GM21576 (cell line): ENCODE results near the gene DEFB112.

Source experiments
- ATAC-seq: cut with Tn5 transposase; IDR thresholded peaks from one replicate; pipeline ENCODE4 v1.9.1; 2021; ENCODE audit warnings: mild to moderate bottlenecking, moderate library complexity; ENCODE audit not compliant: unreplicated experiment

The DEFB112 gene, protein sequence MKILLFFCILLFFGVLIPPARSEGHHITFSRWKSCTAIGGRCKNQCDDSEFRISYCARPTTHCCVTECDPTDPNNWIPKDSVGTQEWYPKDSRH

DNA sequence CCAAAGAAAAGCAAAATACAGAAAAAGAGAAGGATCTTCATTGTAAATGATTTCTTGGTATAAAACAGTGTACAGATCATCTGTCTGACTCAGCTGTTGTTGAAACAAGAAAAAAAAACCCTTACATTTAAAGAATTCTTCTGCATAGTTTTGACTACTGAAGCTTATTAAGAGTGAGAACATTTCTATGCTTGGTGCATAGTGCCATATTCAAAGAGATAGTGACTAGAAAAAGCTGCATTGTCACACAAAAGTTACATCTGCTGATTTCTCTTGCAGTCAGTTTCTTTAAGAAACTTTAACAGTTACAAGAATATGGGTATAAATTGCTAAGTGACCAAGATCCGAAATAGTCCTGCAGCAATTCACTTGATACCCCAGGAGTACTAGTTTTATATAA lies at the start of gene DEFB112:
Gene DEFB112, minus strand, starts transcription at position 101 of the 400 bp plus-strand sequence. Its CDS starts 60 bp downstream, at position 41.
- no peak for ATAC-seq

GRCh38 chr6:50098641-50098993 lies 48.9 kb upstream of the DEFB112 start:
- no peak for ATAC-seq

DNA sequence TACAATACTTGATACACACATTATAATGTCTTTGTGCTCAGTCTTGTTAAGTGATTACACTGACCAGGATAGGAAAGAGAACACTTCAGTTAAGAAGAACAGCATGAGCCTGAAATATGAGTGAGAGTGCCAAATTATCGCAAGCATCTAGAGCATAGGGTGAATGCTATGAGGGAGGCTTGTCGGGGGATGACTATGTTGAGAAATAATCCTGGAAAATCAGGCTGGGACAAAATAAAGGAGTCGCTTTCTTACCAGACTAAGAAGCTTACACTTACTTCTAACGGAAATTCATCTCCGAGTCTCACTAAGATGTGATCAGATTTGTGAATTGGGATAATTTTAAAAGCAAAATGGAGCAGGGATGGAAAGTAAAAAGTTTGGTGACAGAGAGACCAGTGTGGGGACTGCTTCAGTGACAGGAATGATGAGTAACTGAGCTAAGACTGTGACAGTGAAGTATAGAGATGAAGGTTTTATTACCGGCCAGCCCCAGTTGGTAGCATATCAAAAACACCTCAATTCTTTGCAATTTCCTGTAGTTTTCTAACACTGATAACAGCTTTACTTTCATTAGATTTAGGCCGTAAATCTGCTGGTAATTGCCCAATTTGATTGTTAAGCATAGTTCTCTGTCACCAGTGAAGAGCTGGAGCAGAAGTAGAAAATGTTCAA lies 48.4 kb upstream of the DEFB112 start:
- ATAC-seq = no peak

DNA sequence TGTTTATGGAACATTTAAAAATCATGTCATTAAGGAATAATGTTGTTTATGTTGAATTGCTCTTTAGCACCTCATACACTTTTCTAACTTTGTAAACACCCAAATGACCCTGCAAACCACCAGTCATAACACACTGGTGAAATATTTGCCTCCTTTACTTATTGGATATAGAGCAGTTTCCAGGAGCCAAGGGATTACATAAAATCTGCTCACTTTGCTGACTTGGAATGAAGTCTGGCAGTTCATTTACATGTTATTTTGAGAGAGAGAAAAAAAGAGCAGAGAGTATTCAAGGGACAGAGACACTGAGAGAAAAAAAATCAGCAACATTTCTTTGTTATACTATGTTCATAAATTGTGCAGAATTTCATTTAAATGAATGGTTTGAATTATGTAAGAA lies 46.6 kb upstream of the DEFB112 start:
- ATAC-seq = no peak

DNA sequence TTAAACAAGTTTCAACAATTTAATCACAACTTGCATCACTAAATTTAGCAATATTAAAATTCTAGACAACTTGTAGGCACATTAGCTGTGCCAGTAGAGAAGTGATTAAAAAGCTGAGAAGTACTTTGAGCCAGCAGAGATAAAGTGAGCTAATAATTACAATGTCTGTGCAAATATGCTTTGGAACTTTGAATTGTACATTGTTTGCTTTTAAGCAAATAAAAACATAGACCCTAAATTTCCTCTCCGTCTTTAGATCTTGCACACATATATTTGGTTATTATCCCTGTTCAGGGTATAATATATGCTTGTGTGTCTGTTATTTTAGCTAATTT lies 44.2 kb upstream of the DEFB112 start:
- no peak for ATAC-seq

- ATAC-seq = no peak
Observed at GRCh38 chr6:50093116-50093937, 43.6 kb upstream of the DEFB112 start.

- ATAC-seq = no peak
Observed at GRCh38 chr6:50091641-50092040, 41.9 kb upstream of the DEFB112 start.

DNA sequence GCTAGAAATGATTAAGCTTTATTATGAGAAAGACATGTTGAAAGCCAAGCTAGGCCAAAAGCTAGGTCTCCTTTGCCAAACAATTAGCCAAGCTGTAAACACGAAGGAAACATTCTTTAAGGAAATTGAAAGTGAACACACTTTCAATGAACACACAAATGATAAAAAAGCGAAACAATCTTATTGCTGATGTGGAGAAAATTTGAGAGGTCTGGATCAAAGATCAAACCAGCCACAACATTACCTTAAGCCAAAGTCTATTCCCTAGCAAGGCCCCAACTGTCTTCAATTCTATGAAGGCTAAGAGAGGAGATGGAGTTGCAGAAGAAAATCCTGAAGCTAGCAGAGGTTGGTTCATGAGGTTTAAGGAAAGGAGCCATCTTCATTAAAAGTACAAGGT lies 40.2 kb upstream of the DEFB112 start:
- ATAC-seq = no peak

DNA sequence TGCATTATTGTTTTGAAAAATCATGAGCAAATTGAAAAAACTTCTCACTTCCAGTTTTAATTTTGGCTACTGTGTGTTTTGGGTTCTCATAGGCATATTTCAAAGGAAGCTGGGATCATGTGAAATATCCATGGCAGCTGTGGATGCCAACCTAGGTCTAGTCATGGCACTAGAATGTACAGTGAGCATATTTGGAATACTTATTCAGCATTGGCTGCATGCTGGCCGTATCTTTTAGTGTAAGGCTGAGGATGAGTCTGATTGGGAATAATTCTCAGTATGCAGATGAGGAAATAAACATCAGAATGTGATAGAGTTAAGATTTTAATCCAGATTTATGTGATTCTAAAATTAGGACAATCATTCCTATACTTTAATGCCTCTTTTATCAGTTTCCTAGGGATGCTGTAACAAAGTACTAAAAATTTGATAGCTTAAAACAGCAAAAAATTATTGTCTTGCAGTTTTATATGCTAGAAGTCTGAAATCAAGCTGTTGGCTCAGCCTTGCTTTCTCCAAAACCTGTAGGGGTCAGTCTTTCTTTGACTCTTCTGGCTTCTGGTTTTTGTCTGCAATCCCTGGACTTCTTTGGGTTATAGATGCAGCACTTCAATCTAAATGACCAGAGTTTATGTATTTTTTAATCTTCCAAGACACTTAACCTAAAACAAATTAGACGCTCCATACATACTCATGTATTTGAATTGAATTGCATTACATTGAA lies 37.7 kb upstream of the DEFB112 start:
- no peak for ATAC-seq

DNA sequence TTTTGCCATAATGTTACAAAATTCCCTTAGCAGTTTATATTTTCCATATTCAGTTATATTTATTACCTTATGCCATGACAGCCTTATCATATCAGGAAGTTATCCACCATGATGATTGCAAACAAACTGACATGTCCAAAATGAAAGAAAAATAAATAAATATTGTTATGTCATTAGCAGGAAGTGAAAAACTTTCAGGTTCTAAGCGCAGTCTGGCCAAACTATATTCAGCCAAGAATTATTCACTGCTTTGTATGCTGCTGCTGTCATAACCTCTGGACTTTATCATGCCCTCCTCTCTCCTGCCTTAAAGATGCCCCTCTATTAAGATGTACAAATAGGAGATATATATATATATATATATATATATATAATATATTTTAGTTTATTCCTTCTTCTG lies 27.7 kb upstream of the DEFB112 start:
- no peak for ATAC-seq

- no peak for ATAC-seq
Observed at GRCh38 chr6:50076431-50076830, 26.7 kb upstream of the DEFB112 start.

- ATAC-seq = no peak
Observed at GRCh38 chr6:50071921-50072320, 22.2 kb upstream of the DEFB112 start.

DNA sequence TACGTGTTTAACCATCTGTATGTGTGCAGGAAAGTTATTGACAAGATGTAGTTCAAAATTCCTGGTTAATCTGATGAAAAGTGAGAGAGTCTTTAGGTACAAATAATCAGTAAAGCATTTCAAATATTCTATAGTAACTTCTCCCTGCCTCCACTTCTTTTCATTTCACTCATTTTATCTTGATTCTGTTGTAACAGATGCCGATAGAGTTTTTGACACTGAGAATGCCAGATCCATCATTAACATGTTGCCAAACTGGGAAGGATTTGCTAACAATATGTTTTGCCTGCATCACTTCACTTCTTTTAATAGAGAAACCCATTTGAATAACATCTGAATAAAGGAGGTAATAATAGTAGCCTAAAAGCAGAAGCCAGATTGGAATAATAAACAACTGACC lies 20.4 kb upstream of the DEFB112 start:
- ATAC-seq = no peak

DNA sequence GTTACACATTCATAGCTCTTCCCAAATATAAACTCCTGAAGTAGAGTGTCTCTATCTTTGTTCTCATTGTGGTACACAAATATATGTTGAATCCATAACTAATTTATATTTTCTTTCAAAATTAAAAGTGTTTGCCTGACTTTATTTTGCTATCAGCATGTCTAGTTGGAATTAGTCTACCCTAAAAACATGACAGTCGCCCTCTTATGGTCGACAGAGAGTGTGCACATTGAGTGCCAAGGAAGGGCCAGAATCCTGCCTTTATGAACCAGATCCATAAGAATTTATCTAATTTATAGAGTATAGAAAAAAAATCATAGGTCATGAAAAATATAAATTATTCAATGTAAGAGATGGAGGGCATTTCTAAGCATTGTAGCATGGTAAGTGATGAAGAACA lies 12.3 kb upstream of the DEFB112 start:
- no peak for ATAC-seq

- ATAC-seq = no peak
Observed at GRCh38 chr6:50056242-50056641, 6.5 kb upstream of the DEFB112 start.

DNA sequence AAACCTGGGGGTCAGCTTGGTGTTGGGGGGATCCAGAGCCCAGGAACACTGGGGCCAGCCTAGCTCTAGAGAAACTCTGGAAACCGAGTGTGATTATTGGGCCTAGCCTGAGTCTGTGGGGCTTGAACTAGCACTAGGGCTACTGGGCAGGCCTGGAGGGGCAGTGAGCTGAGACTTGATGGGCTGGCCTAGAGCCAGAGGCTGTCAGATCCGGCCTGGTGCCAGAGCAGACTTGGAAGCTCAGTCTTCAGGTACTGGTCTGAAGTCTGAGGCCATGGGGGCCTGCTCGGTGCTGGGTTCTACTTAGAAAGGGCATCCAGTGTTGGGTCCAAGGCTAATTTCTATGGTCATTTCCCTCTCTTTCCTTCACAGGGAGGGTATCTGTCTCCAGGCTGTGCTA lies 2.7 kb downstream of the DEFB112 start:
- no peak for ATAC-seq

DNA sequence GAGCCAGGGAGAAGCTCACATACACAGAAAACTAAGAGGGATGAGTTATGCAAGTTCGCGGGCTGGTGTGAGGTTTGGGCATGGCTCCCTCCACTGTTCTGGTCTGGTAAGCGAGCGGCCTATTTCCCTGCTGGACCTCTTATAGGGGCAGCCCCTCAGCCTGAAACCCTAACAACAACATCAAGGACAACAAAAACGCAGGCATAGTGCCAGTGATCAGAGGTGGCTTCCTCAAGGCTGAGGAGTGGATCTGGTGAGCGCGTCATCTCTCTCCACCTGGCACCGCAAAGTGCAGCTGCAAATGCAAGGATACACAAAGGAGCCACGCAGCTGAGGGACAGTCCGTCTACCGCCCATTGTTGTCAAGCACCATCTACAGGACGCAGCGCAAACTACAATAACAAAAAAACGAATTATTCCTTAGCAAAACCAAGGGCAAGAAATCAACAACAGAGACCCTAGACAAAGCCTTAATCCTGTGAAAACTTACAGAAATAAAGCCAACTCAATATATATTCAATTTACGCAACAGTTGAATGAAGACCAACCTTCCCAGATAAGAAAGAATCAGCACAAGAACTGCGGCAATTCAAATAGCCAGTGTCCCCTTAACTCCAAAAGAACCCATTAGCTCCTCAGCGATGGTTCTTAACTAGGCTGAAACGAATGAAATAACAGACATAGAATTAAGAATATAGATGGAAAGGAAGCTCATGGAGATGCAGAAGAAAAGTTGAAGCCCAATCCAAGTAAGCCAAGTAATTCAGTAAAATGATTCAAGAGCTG lies 18.8 kb downstream of the DEFB112 start:
- no peak for ATAC-seq

DNA sequence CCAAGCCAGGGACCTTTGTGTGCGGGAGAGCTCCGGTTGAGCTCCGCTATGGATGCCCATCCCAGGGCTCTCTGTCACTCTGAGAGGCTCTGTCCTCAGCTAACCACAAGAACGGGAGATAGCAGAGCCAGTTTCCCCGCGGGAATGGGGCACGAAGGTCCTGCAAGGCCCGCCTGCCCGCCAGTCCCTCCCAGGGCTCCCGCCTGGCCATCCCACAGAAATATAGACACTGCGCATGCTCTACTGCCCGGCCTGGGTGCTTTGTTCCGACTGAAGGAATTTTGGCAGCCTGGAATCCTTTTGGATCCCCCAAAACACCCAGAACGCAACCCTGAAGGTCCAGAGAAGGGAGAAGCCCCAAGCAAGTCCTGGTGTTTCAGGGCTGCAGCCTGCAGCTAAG lies 19.4 kb downstream of the DEFB112 start:
- ATAC-seq = no peak

GRCh38 chr6:50025258-50025657 lies 24.5 kb downstream of the DEFB112 start:
- no peak for ATAC-seq

- ATAC-seq = no peak
Observed at GRCh38 chr6:50021894-50022293, 27.8 kb downstream of the DEFB112 start, which contains the start of gene DEFB110. DEFB110 (minus strand) TSS chr6:50021994; CDS start chr6:50021935, 59 bp downstream.

DNA sequence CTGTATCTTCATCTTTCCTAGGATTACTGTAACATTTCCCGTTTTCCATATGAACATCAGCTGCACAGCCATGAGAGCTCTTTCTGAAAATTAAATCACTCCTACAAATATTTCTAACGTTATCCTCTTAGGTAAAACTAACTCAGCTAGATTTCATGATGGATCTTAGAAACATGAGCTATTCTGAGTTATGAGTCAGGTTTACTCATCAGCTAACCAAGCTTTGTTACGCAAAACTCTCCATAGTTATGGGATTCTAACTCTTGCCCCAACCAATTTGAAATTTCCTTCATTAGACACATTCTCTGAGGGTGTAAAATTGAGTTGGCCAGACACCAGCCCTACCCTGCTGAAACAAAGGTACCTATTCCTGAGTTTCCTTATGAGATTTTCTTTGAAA lies 41.9 kb downstream of the DEFB112 start:
- no peak for ATAC-seq
